Activated CD8-positive, alpha-beta memory T cell treated with anti-CD3 and anti-CD28 coated beads for 36 hours (primary cell): ENCODE data around the gene PARK7. TPM values are rescaled to one million over a fixed set of nuclear protein-coding genes. Genes with fewer than 3 reads are reported as not detected.

Experiments used
- CTCF ChIA-PET: fragments of 350-600 bp; sonication (Branson Sonifier 250); formaldehyde crosslinking; loops from one replicate; lab custom pipeline; 2021; ENCODE audit warnings: antibody characterized with exemption; lab: Charles Lee
- POLR2A ChIA-PET: fragments of 350-600 bp; sonication (Branson Sonifier 250); formaldehyde crosslinking; loops from one replicate; lab custom pipeline; 2021; ENCODE audit warnings: antibody characterized with exemption; lab: Charles Lee
- total RNA-seq, 2 experiments: library from RNA; stranded (reverse); gene quantifications; one replicate each; pipeline ENCODE4 v1.2.3, GENCODE V29; 2021

PARK7 gene
- total RNA-seq, 2 experiments from 2014 or later: 605 to 606 TPM

- ChIA-PET CTCF (interaction anchor here (1.0 kb wide), 1 partner anchor 290 kb away, joined by 3 read pairs; no protein-coding TSS in a partner anchor), POLR2A (no interaction called here)
Measured at GRCh38 chr1:8025671-8026144, 64.2 kb downstream of the PARK7 start.

GRCh38 chr1:8026153-8026975, 64.9 kb downstream of the PARK7 start, which contains the start of gene ERRFI1:
Gene ERRFI1 (minus strand): TSS chr1:8026309. CDS start chr1:8015619, 10,690 bp downstream.
- CTCF ChIA-PET: interaction anchor here (1.0 to 2.0 kb wide), 2 partner anchors 11 to 289 kb away, joined by 3 to 5 read pairs; no protein-coding TSS in a partner anchor
- POLR2A ChIA-PET: no interaction called here

- CTCF ChIA-PET: interaction anchor here (0.6 to 2.0 kb wide), 4 partner anchors 12 to 322 kb away, joined by 3 to 8 read pairs (median 4); no protein-coding TSS in a partner anchor
- POLR2A ChIA-PET: no interaction called here
Measured at GRCh38 chr1:8026976-8027747, 65.7 kb downstream of the PARK7 start.

GRCh38 chr1:8027748-8028570, 66.4 kb downstream of the PARK7 start:
- ChIA-PET CTCF (interaction anchor here (0.6 to 2.0 kb wide), 4 partner anchors 9 to 321 kb away, joined by 3 to 8 read pairs (median 4); no protein-coding TSS in a partner anchor), POLR2A (no interaction called here)

GRCh38 chr1:8028571-8028910, 67.0 kb downstream of the PARK7 start:
- ChIA-PET CTCF (interaction anchor here (0.8 to 2.0 kb wide), 3 partner anchors 10 to 286 kb away, joined by 3 to 8 read pairs (median 5); no protein-coding TSS in a partner anchor), POLR2A (no interaction called here)

GRCh38 chr1:8031176-8031785, 69.8 kb downstream of the PARK7 start:
- POLR2A ChIA-PET: no interaction called here
- CTCF ChIA-PET: interaction anchor here (0.8 to 2.8 kb wide), 8 partner anchors 13 to 319 kb away, joined by 3 to 12 read pairs (median 3); no protein-coding TSS in a partner anchor

GRCh38 chr1:8032366-8032910, 70.9 kb downstream of the PARK7 start:
- ChIA-PET CTCF (interaction anchor here (1.1 to 2.8 kb wide), 2 partner anchors 154 to 283 kb away, joined by 3 to 12 read pairs; no protein-coding TSS in a partner anchor), POLR2A (no interaction called here)

GRCh38 chr1:8033322-8033721, 71.8 kb downstream of the PARK7 start:
- ChIA-PET CTCF (interaction anchor here (1.2 to 1.3 kb wide), 2 partner anchors 281 to 283 kb away, joined by 3 to 4 read pairs; no protein-coding TSS in a partner anchor), POLR2A (no interaction called here)

Other genes starting within 250 kb of the PARK7 start
- gene VAMP3, start 190.4 kb upstream of the PARK7 start, total RNA-seq: 10 to 100 TPM; 22.8 to 25.0 TPM
- gene PER3, start 177.4 kb upstream of the PARK7 start, total RNA-seq: 1 to 10 TPM; 4.0 to 4.4 TPM
- not detected for gene UTS2, start 108.6 kb upstream of the PARK7 start, total RNA-seq
- 100 to 1,000 TPM; 263 to 270 TPM for gene TNFRSF9, start 20.9 kb upstream of the PARK7 start, total RNA-seq
- gene ERRFI1, start 64.6 kb downstream of the PARK7 start, total RNA-seq: 1 to 10 TPM; 3.1 to 3.2 TPM